GM23248 (cell line): Measurements from ENCODE around the gene EAPP. TPM values are rescaled to one million over a fixed set of nuclear protein-coding genes. Genes with fewer than 3 reads are reported as not detected.
A peak's percentile ranks its signal among the peaks of the same experiment; 100 is the strongest.

Experiments used
- DNase-seq: peaks from one replicate; pipeline ENCODE4 v3.0.0-alpha.2; 2015
- H2AFZ ChIP-seq: fragments of 200-600 bp; sonication (generic); 2 replicates; pipeline ENCODE4 v1.6.1; 2016; ENCODE audit warnings: antibody characterized with exemption
- H3F3A ChIP-seq: fragments of 200-600 bp; sonication (generic); 2 replicates; pipeline ENCODE4 v1.6.1; 2016; ENCODE audit warnings: mild to moderate bottlenecking, antibody characterized with exemption, mixed run types; ENCODE audit not compliant: insufficient read depth
- H3K27ac ChIP-seq: fragments of 200-600 bp; sonication (generic); 2 replicates; pipeline ENCODE4 v1.5.1; 2016; ENCODE audit warnings: mild to moderate bottlenecking
- H3K27me3 ChIP-seq: fragments of 200-600 bp; sonication (generic); replicated peaks from 2 replicates; pipeline ENCODE4 v1.6.1; 2016; ENCODE audit warnings: mild to moderate bottlenecking; ENCODE audit not compliant: insufficient read depth
- H3K36me3 ChIP-seq: fragments of 200-600 bp; sonication (generic); 2 replicates; pipeline ENCODE4 v1.6.1; 2016; ENCODE audit warnings: low read depth, mild to moderate bottlenecking
- H3K4me1 ChIP-seq: fragments of 200-600 bp; sonication (generic); 2 replicates; pipeline ENCODE4 v1.6.1; 2016; ENCODE audit warnings: mild to moderate bottlenecking; ENCODE audit not compliant: insufficient read depth
- H3K4me2 ChIP-seq: fragments of 200-600 bp; sonication (generic); one replicate; pipeline ENCODE4 v1.6.1; 2016; ENCODE audit warnings: mild to moderate bottlenecking; ENCODE audit not compliant: unreplicated experiment
- H3K4me3 ChIP-seq: fragments of 200-600 bp; sonication (generic); 2 replicates; pipeline ENCODE4 v1.5.1; 2016; ENCODE audit warnings: mild to moderate bottlenecking
- H3K79me2 ChIP-seq: fragments of 200-600 bp; sonication (generic); 2 replicates; pipeline ENCODE4 v1.6.1; 2016; ENCODE audit warnings: mild to moderate bottlenecking; ENCODE audit not compliant: insufficient read depth
- H3K9ac ChIP-seq: fragments of 200-600 bp; sonication (generic); 2 replicates; pipeline ENCODE4 v1.6.1; 2016; ENCODE audit warnings: mild to moderate bottlenecking
- H3K9me2 ChIP-seq: fragments of 200-600 bp; sonication (generic); 2 replicates; pipeline ENCODE4 v1.6.1; 2016; ENCODE audit warnings: mixed run types, mild to moderate bottlenecking, moderate library complexity; ENCODE audit not compliant: insufficient read depth
- H3K9me3 ChIP-seq: fragments of 200-600 bp; sonication (generic); one replicate; pipeline ENCODE4 v1.6.1; 2017; ENCODE audit warnings: low read depth
- H4K20me1 ChIP-seq: fragments of 200-600 bp; sonication (generic); 2 replicates; pipeline ENCODE4 v1.6.0; 2016; ENCODE audit not compliant: insufficient read depth
- EZH2 ChIP-seq: fragments of 200-600 bp; sonication (generic); IDR thresholded peaks from 2 replicates; pipeline ENCODE4 v1.6.1; 2018; ENCODE audit warnings: antibody characterized with exemption, mild to moderate bottlenecking; ENCODE audit not compliant: insufficient read depth, poor library complexity, severe bottlenecking
- EZH2phosphoT487 ChIP-seq: fragments of 200-600 bp; sonication (generic); IDR thresholded peaks from 2 replicates; pipeline ENCODE4 v1.6.1; 2018; ENCODE audit warnings: antibody characterized with exemption, moderate library complexity, mild to moderate bottlenecking, low read depth; ENCODE audit not compliant: insufficient read depth
- WGBS, 2 experiments: methylation state at CpG; one replicate each; pipeline ENCODE4 v1.1.6; 2015 to 2017; ENCODE audit warnings: low lambda C conversion rate in 2 of 2, low coverage in 1 of 2; ENCODE audit errors: missing lambda C conversion rate in 2 of 2; 5-methylcytosine and 5-hydroxymethylcytosine counted together
- in situ Hi-C: fragments of 300-500 bp; cut with MboI; formaldehyde crosslinking; loops from 2 replicates; pipeline ENCODE4 v1.15.0; 2020
- polyA plus RNA-seq: library from polyadenylated mRNA; unstranded; fragments of >200 nt; fragmentation: Nextera tagmentation; extraction: Ambion mirVana; gene quantifications from 2 replicates; pipeline ENCODE4 v1.2.1, GENCODE V29; 2016
- total RNA-seq: library from RNA; depleted of rRNA; stranded (reverse); fragments of >200 nt; shearing (Covaris generic); gene quantifications from 2 replicates; pipeline ENCODE4 v1.2.3, GENCODE V29; 2014

Gene EAPP
- total and polyA plus RNA-seq, 2 experiments from 2014 or later, result 42.7 to 56.1 TPM

DNA sequence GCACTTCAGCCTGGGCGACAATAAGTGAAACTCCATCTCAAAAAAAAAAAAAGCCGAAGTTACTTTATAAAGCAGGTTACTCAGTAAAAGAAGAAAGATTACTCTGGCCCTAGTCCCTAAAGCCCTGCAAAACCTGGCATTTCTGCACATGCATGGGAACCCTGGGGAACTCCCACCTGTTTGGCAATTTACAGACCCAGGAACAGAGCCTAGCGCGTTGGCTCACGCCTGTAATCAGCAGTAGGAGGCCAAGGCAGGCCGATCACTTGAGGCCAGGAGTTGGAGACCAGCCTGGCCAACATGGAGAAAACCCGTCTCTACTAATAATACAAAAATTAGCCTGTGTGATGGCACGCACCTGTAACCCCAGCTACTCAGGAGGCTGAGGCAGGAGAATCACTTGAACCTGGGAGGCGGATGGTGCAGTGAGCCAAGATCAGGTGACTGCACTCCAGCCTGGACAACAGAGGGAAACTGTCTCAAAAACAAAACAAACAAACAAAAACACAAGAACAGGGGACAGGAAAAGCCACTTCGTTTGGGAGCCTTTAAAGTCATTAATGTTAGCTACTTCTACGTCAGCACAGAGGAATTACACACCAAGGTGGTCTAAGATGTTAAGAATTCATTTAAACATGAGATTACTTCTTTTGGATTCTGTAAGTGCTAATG, 43.4 kb downstream of the EAPP start:
- Histone ChIP-seq H3K4me3 (no peak overlapping the region), H3K4me2 (peak overlapping the region; percentile 59), H3K27ac (peak overlapping the region; percentile 96), H3K27me3 (no peaks in the 10 kb centered on the region), H3K36me3 (no peaks in the 10 kb centered on the region), H3K9me2 (no peaks in the 10 kb centered on the region), H3K9ac (no peak overlapping the region), H3K9me3 (no peaks in the 10 kb centered on the region), H3K4me1 (peaks cover 18% of the 10 kb centered on the region), H4K20me1 (no peaks in the 10 kb centered on the region), H2AFZ (peak overlapping the region; percentile 80), H3K79me2 (no peaks in the 10 kb centered on the region), H3F3A (peaks cover 17% of the 10 kb centered on the region)
- peak; percentile 18 for DNase-seq
- TF ChIP-seq EZH2phosphoT487 (no peak), EZH2 (no peak)
- in situ Hi-C loops, result no loop called here
- WGBS, 2 experiments, result 53 to 59% methylated on average over 11 of the region's 11 CpGs

DNA sequence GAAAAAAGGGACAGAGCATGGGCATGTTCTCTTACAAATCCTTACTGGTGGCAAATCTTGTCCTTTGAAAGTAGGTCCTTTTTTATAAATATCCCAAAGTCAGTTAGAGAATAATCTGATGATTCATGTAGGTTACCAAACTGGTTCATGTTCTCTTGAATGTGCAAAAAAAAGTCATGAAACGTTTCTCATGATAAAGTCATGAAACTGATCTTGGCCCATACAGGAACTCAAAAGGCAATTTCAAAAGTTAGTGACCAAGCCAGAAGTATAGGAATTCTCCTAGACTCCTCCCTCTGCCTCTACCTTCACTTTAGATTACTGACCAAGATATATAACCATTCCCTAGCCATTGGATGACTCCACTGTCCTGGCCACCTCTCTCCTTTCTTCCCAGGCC, 50.2 kb downstream of the EAPP start:
- Histone ChIP-seq H2AFZ (no peak overlapping the region), H3K27ac (no peak overlapping the region), H3K9me3 (no peaks in the 10 kb centered on the region), H3K9ac (no peak overlapping the region), H3F3A (peaks cover 4% of the 10 kb centered on the region; the same call in 1 of the 2 replicates), H3K79me2 (no peaks in the 10 kb centered on the region), H3K4me1 (peaks cover 7% of the 10 kb centered on the region; the same call in 1 of the 2 replicates), H3K27me3 (no peaks in the 10 kb centered on the region), H3K4me3 (no peak overlapping the region), H3K4me2 (no peak overlapping the region), H4K20me1 (no peaks in the 10 kb centered on the region), H3K9me2 (no peaks in the 10 kb centered on the region), H3K36me3 (no peaks in the 10 kb centered on the region)
- no peak for TF ChIP-seq EZH2
- in situ Hi-C loops, result no loop called here
- DNase-seq, result peak; percentile 50
- WGBS, 2 experiments, result 3 to 6% methylated on average over 1 of the region's 1 CpG

- Histone ChIP-seq H3K9ac (no peak overlapping the region), H3F3A (peaks cover 4% of the 10 kb centered on the region; the same call in 1 of the 2 replicates), H3K4me2 (no peak overlapping the region), H3K27ac (no peak overlapping the region), H3K4me1 (peaks cover 7% of the 10 kb centered on the region; the same call in 1 of the 2 replicates), H3K9me3 (no peaks in the 10 kb centered on the region), H3K36me3 (no peaks in the 10 kb centered on the region), H4K20me1 (no peaks in the 10 kb centered on the region), H3K79me2 (no peaks in the 10 kb centered on the region), H3K27me3 (no peaks in the 10 kb centered on the region), H2AFZ (no peak overlapping the region), H3K4me3 (no peak overlapping the region), H3K9me2 (no peaks in the 10 kb centered on the region)
- WGBS, 2 experiments, result 87 to 96% methylated on average over 7 of the region's 7 CpGs
- no peak for TF ChIP-seq EZH2
- TF ChIP-seq EZH2phosphoT487, result no peak
- DNase-seq, result no peak
- in situ Hi-C loops, result no loop called here
Measured at GRCh38 chr14:34488528-34488927, 51.0 kb downstream of the EAPP start.

DNA sequence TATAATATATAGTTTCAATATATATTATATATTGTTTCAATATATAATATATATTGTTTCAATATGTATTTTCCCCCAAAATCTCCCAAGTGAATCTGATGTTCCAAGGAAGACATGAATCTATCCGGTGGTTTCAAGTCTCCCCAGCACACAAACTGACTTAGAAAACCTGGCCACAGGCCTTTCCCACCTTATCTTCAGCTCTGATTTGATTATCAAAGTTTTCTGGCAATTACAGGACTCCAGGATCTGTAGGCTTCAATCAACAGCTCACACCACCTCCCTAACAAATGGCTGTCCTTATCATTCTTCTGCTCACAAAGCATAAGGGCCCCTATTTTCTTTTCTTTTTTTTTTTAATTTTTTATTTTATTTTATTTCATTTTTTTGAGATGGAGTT, 54.8 kb downstream of the EAPP start:
- Histone ChIP-seq H3K27ac (no peak overlapping the region), H3K27me3 (no peaks in the 10 kb centered on the region), H3K4me3 (no peak overlapping the region), H3K9me3 (no peaks in the 10 kb centered on the region), H3K36me3 (no peaks in the 10 kb centered on the region), H3K4me1 (no peaks in the 10 kb centered on the region), H3K4me2 (no peak overlapping the region), H2AFZ (no peak overlapping the region), H3K9me2 (no peaks in the 10 kb centered on the region), H3K79me2 (no peaks in the 10 kb centered on the region), H4K20me1 (no peaks in the 10 kb centered on the region), H3K9ac (no peak overlapping the region), H3F3A (peaks cover 4% of the 10 kb centered on the region; the same call in 1 of the 2 replicates)
- WGBS, 2 experiments, result 86 to 94% methylated on average over 1 of the region's 1 CpG
- TF ChIP-seq EZH2phosphoT487 (no peak), EZH2 (no peak)
- no peak for DNase-seq
- in situ Hi-C loops, result no loop called here
